Activated naive CD8-positive, alpha-beta T cell treated with anti-CD3 and anti-CD28 coated beads, Interleukin-2, amount 10 ng/mL, durations not matched to agents 7 days and 5 days (primary cell): Measurements from ENCODE around the gene RBM10. TPM values are rescaled to one million over a fixed set of nuclear protein-coding genes. Genes with fewer than 3 reads are reported as not detected.

Experiments used
- ATAC-seq: fragments of 150-1000 bp; cut with Tn5 transposase; one replicate; pipeline ENCODE4 v1.10.0; 2021; ENCODE audit warnings: low read depth, moderate library complexity
- POLR2A ChIA-PET: fragments of 350-600 bp; sonication (Branson Sonifier 250); formaldehyde crosslinking; loops from one replicate; lab custom pipeline; 2021; ENCODE audit warnings: antibody characterized with exemption; lab: Charles Lee
- DNase-seq: peaks from one replicate; pipeline ENCODE4 v3.0.0; 2021
- H3K27ac Mint-ChIP-seq: one replicate; pipeline ENCODE4 v1.8.0; 2022; ENCODE audit warnings: mild to moderate bottlenecking, mixed read lengths
- H3K27me3 Mint-ChIP-seq: one replicate; pipeline ENCODE4 v1.8.0; 2022; ENCODE audit warnings: mild to moderate bottlenecking, moderate library complexity, mixed read lengths
- H3K36me3 Mint-ChIP-seq: one replicate; pipeline ENCODE4 v1.8.0; 2021; ENCODE audit warnings: mild to moderate bottlenecking, mixed read lengths
- H3K4me1 Mint-ChIP-seq: one replicate; pipeline ENCODE4 v1.8.0; 2021; ENCODE audit warnings: mixed read lengths
- H3K4me3 Mint-ChIP-seq: one replicate; pipeline ENCODE4 v1.8.0; 2022; ENCODE audit warnings: mild to moderate bottlenecking, moderate library complexity, mixed read lengths
- H3K9me3 Mint-ChIP-seq: one replicate; pipeline ENCODE4 v1.8.0; 2021; ENCODE audit warnings: mixed read lengths
- total RNA-seq, 2 experiments: library from RNA; stranded (reverse); gene quantifications; one replicate each; pipeline ENCODE4 v1.2.3, GENCODE V29; 2021

Gene RBM10
- total RNA-seq, 2 experiments from 2014 or later, result 59.9 to 61.2 TPM

DNA sequence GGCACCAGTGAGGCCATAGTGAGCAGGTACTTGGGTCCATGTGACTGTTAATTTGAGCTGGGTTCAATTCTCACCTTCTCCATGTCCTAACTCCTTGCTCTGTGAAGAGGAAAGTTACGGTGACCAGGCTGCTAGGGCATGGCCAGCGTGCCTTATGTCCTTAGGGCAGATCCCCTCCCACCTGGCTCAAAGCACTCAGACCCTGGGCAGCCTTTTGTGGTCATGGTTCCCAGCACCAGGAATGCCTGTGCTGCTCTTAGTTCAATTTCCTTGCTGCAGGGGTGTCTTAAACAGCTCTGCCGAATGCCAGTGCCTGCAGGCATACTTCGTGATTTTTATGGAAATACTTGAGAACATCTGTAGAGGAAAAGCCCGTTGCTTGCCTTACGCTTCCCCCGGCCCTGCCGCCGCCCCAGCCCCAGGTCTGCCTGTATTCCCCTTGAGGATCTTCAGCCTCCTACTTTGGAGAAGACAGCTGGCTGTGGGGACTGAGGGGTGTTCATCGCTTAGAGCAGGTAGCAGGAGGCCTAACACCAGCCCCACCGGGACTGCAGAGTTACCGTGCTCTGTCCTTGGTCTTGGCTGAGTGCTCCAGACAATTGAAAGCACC is 70.4 kb downstream of the RBM10 start:
- Mint-ChIP-seq H3K9me3 (no peaks in the 10 kb centered on the region), H3K4me3 (no peak overlapping the region), H3K27me3 (no peaks in the 10 kb centered on the region), H3K4me1 (peaks cover 22% of the 10 kb centered on the region), H3K27ac (no peak overlapping the region), H3K36me3 (peaks cover 26% of the 10 kb centered on the region)
- POLR2A ChIA-PET, result interaction anchor here (0.5 to 1.5 kb wide), 2 partner anchors 18 to 27 kb away, joined by 3 read pairs; no protein-coding TSS in a partner anchor
- DNase-seq (no peak), ATAC-seq (no peak)

DNA sequence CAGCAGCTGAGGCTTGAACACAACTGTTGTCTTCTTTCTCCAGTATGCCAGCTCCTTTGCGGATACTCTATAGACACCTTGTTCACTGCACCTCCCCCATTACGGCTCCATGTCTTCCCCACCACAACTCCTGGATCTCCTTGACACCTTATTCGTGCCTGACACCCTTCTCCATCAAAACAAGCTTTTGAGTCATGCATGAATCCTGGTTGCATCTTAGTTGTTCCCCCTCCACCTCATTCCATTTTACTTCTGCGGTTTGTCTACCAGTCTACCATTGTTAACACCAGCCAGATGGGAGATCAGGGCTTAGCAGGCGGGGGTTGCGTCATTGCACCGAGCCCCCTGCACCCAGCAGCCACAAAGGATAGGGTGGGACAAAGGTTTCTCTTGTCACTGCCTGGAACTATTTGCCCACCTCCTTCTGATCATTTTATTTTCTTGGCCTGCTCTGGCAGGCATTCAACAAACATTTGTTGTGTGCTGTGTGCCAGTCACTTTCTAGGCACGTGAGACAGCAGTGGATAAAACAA is 71.4 kb downstream of the RBM10 start:
- peak overlapping the region; percentile 98 for H3K27ac Mint-ChIP-seq
- ATAC-seq (no peak), DNase-seq (no peak)
- H3K4me1 Mint-ChIP-seq, result peaks cover 29% of the 10 kb centered on the region
- no peaks in the 10 kb centered on the region for H3K27me3 Mint-ChIP-seq
- POLR2A ChIA-PET, result interaction anchor here (5.7 kb wide), 1 partner anchor 16 kb away, joined by 49 read pairs; the partner anchor contains the start of gene USP11
- H3K36me3 Mint-ChIP-seq, result peaks cover 29% of the 10 kb centered on the region
- H3K9me3 Mint-ChIP-seq, result no peaks in the 10 kb centered on the region
- H3K4me3 Mint-ChIP-seq, result peak overlapping the region; percentile 90

DNA sequence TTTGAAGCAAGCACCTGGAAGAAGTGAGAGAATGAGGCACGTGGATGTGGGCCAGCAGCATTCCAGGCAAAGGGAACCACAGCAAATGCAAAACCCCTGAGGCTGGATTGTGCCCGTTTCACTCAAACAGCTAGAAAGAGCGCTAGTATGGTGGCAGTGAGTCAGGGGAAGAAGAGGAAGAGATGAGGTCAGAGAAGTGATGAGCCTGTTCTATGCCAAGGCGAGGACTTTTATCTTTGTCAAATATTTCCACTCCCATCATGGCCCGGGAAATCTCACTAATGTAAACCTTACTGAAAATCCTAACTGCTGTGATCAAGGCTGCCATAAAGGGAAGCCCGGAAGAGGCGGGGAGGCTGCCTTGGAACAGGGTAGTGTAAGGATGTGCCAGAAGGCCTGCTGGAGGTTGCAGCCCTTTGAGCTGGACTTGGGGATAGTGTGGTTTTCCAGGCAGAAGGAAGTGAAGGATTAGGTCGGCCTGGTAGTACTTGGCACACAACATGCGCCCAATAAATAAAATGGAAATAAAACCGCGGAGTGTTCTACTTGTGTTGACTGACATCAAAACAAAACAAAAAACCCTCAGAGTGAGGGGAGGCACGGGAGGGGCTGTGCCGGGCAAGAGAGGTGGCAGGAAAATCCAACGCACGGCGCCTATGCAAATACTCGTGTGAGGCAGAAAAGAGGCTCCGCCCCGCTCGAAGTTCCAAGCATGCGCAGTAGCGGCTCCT is 72.3 kb downstream of the RBM10 start:
- Mint-ChIP-seq H3K27ac (peak overlapping the region; percentile 98), H3K9me3 (no peaks in the 10 kb centered on the region), H3K36me3 (peaks cover 22% of the 10 kb centered on the region), H3K4me3 (peak overlapping the region; percentile 90), H3K27me3 (no peaks in the 10 kb centered on the region), H3K4me1 (peaks cover 29% of the 10 kb centered on the region)
- DNase-seq, result no peak
- POLR2A ChIA-PET, result interaction anchor here (0.7 to 5.7 kb wide), 8 partner anchors 11 to 1785 kb away, joined by 3 to 49 read pairs (median 6); partner anchors contain the start of genes RBM10 and USP11
- no peak for ATAC-seq

- POLR2A ChIA-PET, result interaction anchor here (0.7 to 5.7 kb wide), 8 partner anchors 10 to 1785 kb away, joined by 3 to 49 read pairs (median 6); partner anchors contain the start of genes RBM10 and USP11
- peaks cover 29% of the 10 kb centered on the region for H3K4me1 Mint-ChIP-seq
- H3K27me3 Mint-ChIP-seq, result no peaks in the 10 kb centered on the region
- DNase-seq, result peak; percentile 88
- peak overlapping the region; percentile 98 for H3K27ac Mint-ChIP-seq
- H3K36me3 Mint-ChIP-seq, result peaks cover 22% of the 10 kb centered on the region
- no peaks in the 10 kb centered on the region for H3K9me3 Mint-ChIP-seq
- peak; percentile 84 for ATAC-seq
- H3K4me3 Mint-ChIP-seq, result peak overlapping the region; percentile 90
These were observed 72.8 kb downstream of the RBM10 start for GRCh38 chrX:47217852-47218279.

DNA sequence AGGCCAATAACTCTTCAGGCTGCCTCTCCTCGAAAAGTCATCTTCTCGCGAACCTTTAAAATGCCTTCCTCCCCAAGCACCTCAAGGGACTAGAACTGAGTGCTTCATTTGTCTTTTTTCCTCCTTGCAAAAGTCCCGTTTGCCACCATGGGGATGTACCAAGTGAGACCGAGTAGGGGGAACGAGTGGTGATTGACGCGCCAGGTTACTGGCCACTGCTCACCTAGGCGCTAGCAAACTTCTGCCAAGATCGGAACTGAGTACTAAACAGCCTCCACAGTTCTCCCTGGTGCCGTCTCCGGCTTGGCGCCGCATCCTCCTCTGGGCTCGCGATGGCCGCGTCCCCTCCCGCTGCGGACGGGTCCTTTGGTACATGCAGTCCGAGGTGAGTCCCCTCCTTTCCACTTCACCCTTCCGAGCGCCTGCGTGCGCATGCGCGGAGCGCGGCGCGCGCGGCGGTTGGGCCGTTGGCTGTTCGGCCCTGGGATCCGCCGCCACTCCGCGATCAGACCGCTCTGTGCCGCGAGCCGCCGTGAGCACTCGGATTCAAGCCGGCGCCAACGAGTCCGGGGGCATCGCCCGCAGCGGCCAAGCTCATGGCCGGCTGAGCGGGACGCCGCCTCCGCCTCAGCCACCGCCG is 73.4 kb downstream of the RBM10 start, which contains the start of gene CDK16:
TSS of gene CDK16 (plus strand) at position 402 of the 640 bp plus-strand sequence. CDS start 4,877 bp downstream, outside the sequence.
- POLR2A ChIA-PET, result interaction anchor here (0.7 to 5.7 kb wide), 8 partner anchors 10 to 1784 kb away, joined by 3 to 49 read pairs (median 6); partner anchors contain the start of genes RBM10 and USP11
- peak within 1 kb of the TSS; percentile 96 for H3K4me3 Mint-ChIP-seq
- peak; percentile 81 for DNase-seq
- ATAC-seq, result peak; percentile 42
- H3K36me3 Mint-ChIP-seq, result peaks cover 22% of the 10 kb centered on the region
- no peaks in the 10 kb centered on the region for H3K27me3 Mint-ChIP-seq
- H3K27ac Mint-ChIP-seq, result peak within 1 kb of the TSS; percentile 98
- H3K9me3 Mint-ChIP-seq, result no peaks in the 10 kb centered on the region
- H3K4me1 Mint-ChIP-seq, result peaks cover 29% of the 10 kb centered on the region

- H3K27ac Mint-ChIP-seq, result peak overlapping the region; percentile 98
- no peaks in the 10 kb centered on the region for H3K27me3 Mint-ChIP-seq
- peaks cover 29% of the 10 kb centered on the region for H3K4me1 Mint-ChIP-seq
- POLR2A ChIA-PET, result interaction anchor here (0.6 to 5.7 kb wide), 4 partner anchors 13 to 166 kb away, joined by 3 to 49 read pairs (median 9); partner anchors contain the start of gene USP11
- peaks cover 24% of the 10 kb centered on the region for H3K36me3 Mint-ChIP-seq
- DNase-seq, result peak; percentile 70
- ATAC-seq, result no peak
- H3K4me3 Mint-ChIP-seq, result peak overlapping the region; percentile 96
- H3K9me3 Mint-ChIP-seq, result no peaks in the 10 kb centered on the region
These were observed 74.1 kb downstream of the RBM10 start for GRCh38 chrX:47218920-47219815.

GRCh38 chrX:47221756-47222155 is 76.7 kb downstream of the RBM10 start:
- H3K27ac Mint-ChIP-seq, result no peak overlapping the region
- H3K4me1 Mint-ChIP-seq, result peaks cover 28% of the 10 kb centered on the region
- H3K36me3 Mint-ChIP-seq, result peaks cover 18% of the 10 kb centered on the region
- H3K4me3 Mint-ChIP-seq, result no peak overlapping the region
- H3K27me3 Mint-ChIP-seq, result no peaks in the 10 kb centered on the region
- no peaks in the 10 kb centered on the region for H3K9me3 Mint-ChIP-seq
- no peak for DNase-seq
- POLR2A ChIA-PET, result interaction anchor here (5.7 kb wide), 1 partner anchor 10 kb away, joined by 49 read pairs; the partner anchor contains the start of gene USP11
- ATAC-seq, result no peak

DNA sequence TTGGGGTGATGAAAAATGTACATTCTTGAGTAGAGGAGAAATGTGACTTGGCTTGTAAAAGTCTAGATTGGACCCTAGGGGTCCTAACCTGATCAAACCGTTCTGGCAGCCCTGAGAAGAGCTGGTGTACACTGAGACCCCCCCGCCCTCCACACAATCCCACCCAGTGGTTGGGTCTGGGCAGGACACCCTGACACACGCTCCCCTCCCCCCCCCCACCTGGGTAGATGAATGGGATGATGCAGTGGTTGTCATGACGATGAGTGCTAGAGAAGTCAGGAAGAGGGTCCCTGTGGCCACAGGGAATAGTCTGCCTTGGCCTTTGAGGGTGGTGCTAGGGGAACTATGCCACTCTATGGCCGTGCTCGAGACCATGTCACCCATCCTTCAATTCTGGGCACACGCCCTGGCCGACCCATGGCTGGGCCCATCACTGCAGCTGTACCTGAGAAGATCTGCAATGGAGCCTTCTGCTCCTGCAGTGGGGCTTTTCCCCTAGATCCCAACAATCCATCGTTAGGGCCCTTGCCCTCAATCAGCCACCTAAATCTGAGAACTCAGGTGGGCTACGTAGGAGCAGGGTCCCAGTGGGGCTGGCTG is 77.8 kb downstream of the RBM10 start:
- Mint-ChIP-seq H3K4me1 (peaks cover 20% of the 10 kb centered on the region), H3K27me3 (no peaks in the 10 kb centered on the region), H3K36me3 (peaks cover 18% of the 10 kb centered on the region), H3K9me3 (no peaks in the 10 kb centered on the region), H3K4me3 (no peak overlapping the region), H3K27ac (no peak overlapping the region)
- POLR2A ChIA-PET, result no interaction called here
- no peak for DNase-seq
- ATAC-seq, result no peak

DNA sequence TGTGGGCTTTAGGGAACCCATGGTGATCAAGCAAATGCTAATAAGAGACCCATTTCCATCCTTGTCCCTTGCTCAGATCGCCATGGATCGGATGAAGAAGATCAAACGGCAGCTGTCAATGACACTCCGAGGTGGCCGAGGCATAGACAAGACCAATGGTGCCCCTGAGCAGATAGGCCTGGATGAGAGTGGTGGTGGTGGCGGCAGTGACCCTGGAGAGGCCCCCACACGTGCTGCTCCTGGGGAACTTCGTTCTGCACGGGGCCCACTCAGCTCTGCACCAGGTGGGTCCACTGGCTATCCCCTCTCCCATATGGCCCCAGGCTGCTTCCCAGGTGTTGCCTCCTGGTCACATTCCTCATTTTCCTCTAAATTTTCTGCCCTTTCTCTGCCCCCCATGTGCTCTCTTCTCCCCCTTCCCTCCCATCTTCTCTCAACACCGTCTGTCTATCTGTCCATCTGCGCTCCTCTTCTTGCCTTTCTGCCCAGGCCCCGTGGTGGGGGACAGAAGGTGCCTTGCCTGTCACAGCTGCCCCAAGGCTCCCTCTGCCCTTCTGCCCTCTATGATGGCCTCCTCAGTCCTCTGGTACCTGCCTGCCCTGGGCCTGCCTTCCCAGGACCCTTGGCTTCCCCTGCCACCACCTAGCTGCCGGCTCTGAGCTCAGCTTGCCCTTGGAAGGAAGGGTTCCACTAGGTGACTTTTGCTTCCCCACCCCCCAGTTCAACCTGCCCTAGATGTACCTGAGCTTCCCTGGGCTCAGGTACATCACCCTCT is 78.6 kb downstream of the RBM10 start:
- Mint-ChIP-seq H3K4me3 (no peak overlapping the region), H3K27me3 (no peaks in the 10 kb centered on the region), H3K36me3 (peaks cover 19% of the 10 kb centered on the region), H3K27ac (no peak overlapping the region), H3K4me1 (peaks cover 20% of the 10 kb centered on the region), H3K9me3 (no peaks in the 10 kb centered on the region)
- POLR2A ChIA-PET, result no interaction called here
- DNase-seq (no peak), ATAC-seq (no peak)

- ATAC-seq (no peak), DNase-seq (no peak)
- Mint-ChIP-seq H3K4me1 (peaks cover 16% of the 10 kb centered on the region), H3K27me3 (no peaks in the 10 kb centered on the region), H3K4me3 (no peak overlapping the region), H3K27ac (no peak overlapping the region), H3K9me3 (no peaks in the 10 kb centered on the region), H3K36me3 (peaks cover 21% of the 10 kb centered on the region)
- POLR2A ChIA-PET, result no interaction called here
These were observed 79.4 kb downstream of the RBM10 start for GRCh38 chrX:47224266-47224895.

DNA sequence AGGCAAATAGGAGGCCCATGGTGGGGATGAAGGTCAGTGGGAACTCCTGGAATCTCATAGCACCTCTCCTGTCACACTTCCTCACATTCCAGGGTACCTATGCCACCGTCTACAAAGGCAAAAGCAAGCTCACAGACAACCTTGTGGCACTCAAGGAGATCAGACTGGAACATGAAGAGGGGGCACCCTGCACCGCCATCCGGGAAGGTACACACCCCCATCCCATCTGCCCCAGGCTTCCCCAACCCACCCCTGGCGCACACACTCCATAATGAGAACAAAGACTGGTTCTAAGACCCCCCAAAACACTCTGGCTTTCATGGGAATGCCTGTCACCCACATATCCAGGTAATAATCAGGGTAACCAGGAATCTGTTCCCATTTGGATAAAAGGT is 79.9 kb downstream of the RBM10 start:
- POLR2A ChIA-PET, result interaction anchor here (0.5 kb wide), 1 partner anchor 14 kb away, joined by 3 read pairs; no protein-coding TSS in a partner anchor
- ATAC-seq, result no peak
- no peak overlapping the region for H3K27ac Mint-ChIP-seq
- peaks cover 13% of the 10 kb centered on the region for H3K4me1 Mint-ChIP-seq
- peaks cover 17% of the 10 kb centered on the region for H3K36me3 Mint-ChIP-seq
- H3K27me3 Mint-ChIP-seq, result no peaks in the 10 kb centered on the region
- no peak for DNase-seq
- no peaks in the 10 kb centered on the region for H3K9me3 Mint-ChIP-seq
- no peak overlapping the region for H3K4me3 Mint-ChIP-seq
